ENCODE results near the gene C3orf70.

The C3orf70 gene

GRCh38 chr3:185152410-185153170 lies at the start of gene C3orf70:
TSS of gene C3orf70 (minus strand) at chr3:185153060. CDS start at chr3:185152823, 237 bp downstream.
- peak; percentile 77 for DNase-seq (ENCODE audit: low read depth, low spot score)

- DNase-seq (ENCODE audit: low read depth, low spot score) = peak; percentile 79
Measured at GRCh38 chr3:185200639-185201038, 47.8 kb upstream of the C3orf70 start.

- no peak for DNase-seq (ENCODE audit: low read depth, low spot score)
Measured at GRCh38 chr3:185199671-185200070, 46.8 kb upstream of the C3orf70 start.

- no peak for DNase-seq (ENCODE audit: low read depth, low spot score)
Measured at GRCh38 chr3:185199206-185199605, 46.3 kb upstream of the C3orf70 start.

- no peak for DNase-seq (ENCODE audit: low read depth, low spot score)
Measured at GRCh38 chr3:185197068-185197467, 44.2 kb upstream of the C3orf70 start.

GRCh38 chr3:185195652-185196051 lies 42.8 kb upstream of the C3orf70 start:
- DNase-seq (ENCODE audit: low read depth, low spot score) = no peak

- DNase-seq (ENCODE audit: low read depth, low spot score) = no peak
Measured at GRCh38 chr3:185188816-185189215, 36.0 kb upstream of the C3orf70 start.

- no peak for DNase-seq (ENCODE audit: low read depth, low spot score)
Measured at GRCh38 chr3:185187391-185187790, 34.5 kb upstream of the C3orf70 start.

GRCh38 chr3:185176750-185177359 lies 24.0 kb upstream of the C3orf70 start:
- peak; percentile 58 for DNase-seq (ENCODE audit: low read depth, low spot score)

GRCh38 chr3:185175370-185175987 lies 22.6 kb upstream of the C3orf70 start:
- DNase-seq (ENCODE audit: low read depth, low spot score) = no peak

- no peak for DNase-seq (ENCODE audit: low read depth, low spot score)
Measured at GRCh38 chr3:185172086-185173049, 19.5 kb upstream of the C3orf70 start.

- no peak for DNase-seq (ENCODE audit: low read depth, low spot score)
Measured at GRCh38 chr3:185164428-185165217, 11.8 kb upstream of the C3orf70 start.

GRCh38 chr3:185162634-185163033 lies 9.8 kb upstream of the C3orf70 start:
- DNase-seq (ENCODE audit: low read depth, low spot score) = no peak

GRCh38 chr3:185161761-185162160 lies 8.9 kb upstream of the C3orf70 start:
- DNase-seq (ENCODE audit: low read depth, low spot score) = no peak

- DNase-seq (ENCODE audit: low read depth, low spot score) = no peak
Measured at GRCh38 chr3:185157347-185157746, 4.5 kb upstream of the C3orf70 start.

GRCh38 chr3:185155678-185156077 lies 2.8 kb upstream of the C3orf70 start:
- DNase-seq (ENCODE audit: low read depth, low spot score) = no peak

GRCh38 chr3:185153861-185154629 lies 1.2 kb upstream of the C3orf70 start:
- peak; percentile 22 for DNase-seq (ENCODE audit: low read depth, low spot score)

- DNase-seq (ENCODE audit: low read depth, low spot score) = no peak
Measured at GRCh38 chr3:185153171-185153771, 411 bp upstream of the C3orf70 start.

GRCh38 chr3:185151964-185152409 lies 873 bp downstream of the C3orf70 start:
- DNase-seq (ENCODE audit: low read depth, low spot score) = no peak

All from astrocyte of the hippocampus (primary cell).